ENCODE measurements around the gene HOOK2.

- TF ChIP-seq CTCF (IDR thresholded peaks at IDR 0.05 in 8 of 11, conservative IDR thresholded peaks at IDR 0.05 in 3 of 11) = peak in 6 of 11 experiments; percentile 10 to 40 (median 15)
- TF ChIP-seq POLR2A (IDR thresholded peaks at IDR 0.05) = no peak
Observed at GRCh38 chr19:12733369-12734214, 41.8 kb downstream of the HOOK2 start.

Data from spleen (tissue), 7 donors.